CD4-positive, alpha-beta T cell (primary cell): ENCODE results near the gene GYS1. TPM values are rescaled to one million over a fixed set of nuclear protein-coding genes. Genes with fewer than 3 reads are reported as not detected.
"Not testable (repeated sequence)": the region's sequence is repeated elsewhere in the genome, so short reads cannot be mapped to it uniquely, and the experiment has no call there.

Experiments
- ATAC-seq: fragments of 200-7000 bp; cut with Tn5 transposase; one replicate; pipeline ENCODE4 v1.10.0; 2022; ENCODE audit warnings: mild to moderate bottlenecking; ENCODE audit not compliant: poor library complexity
- CTCF ChIA-PET: fragments of 350-600 bp; sonication (Branson Sonifier 250); formaldehyde crosslinking; loops from one replicate; lab custom pipeline; 2021; ENCODE audit warnings: antibody characterized with exemption, inconsistent platforms; lab: Charles Lee
- POLR2A ChIA-PET: fragments of 350-600 bp; sonication (Branson Sonifier 250); formaldehyde crosslinking; loops from one replicate; lab custom pipeline; 2021; ENCODE audit warnings: antibody characterized with exemption, inconsistent platforms; lab: Charles Lee
- DNase-seq, 14 experiments: peaks; one replicate each; pipeline ENCODE4 v3.0.0-alpha.2; 2013 to 2020; ENCODE audit warnings: mixed read lengths in 2 of 14
- H3K27ac ChIP-seq, 2 donors: one replicate each; pipeline versions ENCODE4 v1.5.1 to v1.7.0; 2013; ENCODE audit warnings: low read length in 2 of 2, low read depth in 1 of 2, mild to moderate bottlenecking in 1 of 2
- H3K27me3 ChIP-seq, 2 experiments: 1 replicate in 1 of 2; 2 replicates in 1 of 2; pipeline versions ENCODE4 v1.6.1 to v1.7.0; 2013; ENCODE audit warnings: low read length in 2 of 2, control low read depth in 1 of 2, mild to moderate bottlenecking in 1 of 2, moderate library complexity in 1 of 2; ENCODE audit not compliant: insufficient read depth in 2 of 2, control insufficient read depth in 1 of 2
- H3K36me3 ChIP-seq: one replicate; pipeline ENCODE4 v1.6.1; 2013; ENCODE audit warnings: low read length, control low read depth; ENCODE audit not compliant: insufficient read depth
- H3K4me1 ChIP-seq: one replicate; pipeline ENCODE4 v1.6.1; 2013; ENCODE audit warnings: low read length, control low read depth; ENCODE audit not compliant: insufficient read depth
- H3K4me3 ChIP-seq: one replicate; pipeline ENCODE4 v1.5.1; 2013; ENCODE audit warnings: mild to moderate bottlenecking, low read length, moderate library complexity
- H3K9me3 ChIP-seq, 2 experiments: 1 replicate in 1 of 2; 2 replicates in 1 of 2; pipeline versions ENCODE4 v1.6.1 to v1.7.0; 2013; ENCODE audit warnings: low read length in 2 of 2, mild to moderate bottlenecking in 2 of 2, control low read depth in 1 of 2, moderate library complexity in 1 of 2; ENCODE audit not compliant: control insufficient read depth in 1 of 2, insufficient read depth in 1 of 2
- H3K27ac Mint-ChIP-seq: one replicate; pipeline ENCODE4 v1.8.0; 2020; ENCODE audit warnings: mixed read lengths
- H3K27me3 Mint-ChIP-seq: one replicate; pipeline ENCODE4 v1.8.0; 2021; ENCODE audit warnings: mixed read lengths
- H3K36me3 Mint-ChIP-seq: one replicate; pipeline ENCODE4 v1.8.0; 2021; ENCODE audit warnings: low read depth, mixed read lengths
- H3K4me1 Mint-ChIP-seq: one replicate; pipeline ENCODE4 v1.8.0; 2021; ENCODE audit warnings: low read depth, mixed read lengths
- H3K4me3 Mint-ChIP-seq: one replicate; pipeline ENCODE4 v1.8.0; 2020; ENCODE audit warnings: mild to moderate bottlenecking, mixed read lengths
- H3K9me3 Mint-ChIP-seq: one replicate; pipeline ENCODE4 v1.8.0; 2020; ENCODE audit warnings: mixed read lengths
- intact Hi-C, 2 experiments: fragments of 100-400 bp; cut with DNase I in 1 of 2; cut with micrococcal nuclease in 1 of 2; formaldehyde crosslinking; loops; one replicate each; pipeline versions ENCODE4 v1.15.1 to v1.9.0; 2023 to 2025; cut with DNase I, micrococcal nuclease
- total RNA-seq, 174 experiments: library from RNA in 2 of 174; stranded (reverse) in 2 of 174; gene quantifications; one replicate each; pipeline ENCODE4 v1.2.3 and lab custom pipeline; 2021 to 2026

GYS1 gene
- total RNA-seq, 2 experiments from 2014 or later, result 13.2 to 14.1 TPM

DNA sequence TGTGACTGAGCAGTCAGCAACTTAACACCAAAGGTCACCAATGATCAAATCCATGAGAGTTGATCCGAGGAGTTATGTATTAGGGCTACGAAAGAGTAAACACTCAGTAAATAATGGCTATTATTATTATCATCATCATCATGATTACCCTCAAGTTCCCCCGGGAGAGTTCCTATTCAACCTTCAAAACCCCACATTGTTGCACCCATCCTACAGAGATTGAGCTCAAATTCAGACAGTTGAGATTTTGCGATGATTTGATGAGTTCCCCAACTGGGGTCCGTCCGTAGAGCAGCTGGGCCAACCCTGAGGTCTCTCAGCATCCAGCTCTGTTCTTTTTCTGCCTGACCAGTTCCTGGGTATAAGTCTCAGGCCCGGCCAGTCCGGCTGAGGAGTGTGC is 45.0 kb upstream of the GYS1 start:
- H3K4me3 Mint-ChIP-seq, H3K9me3 Mint-ChIP-seq, ATAC-seq, H3K36me3 Mint-ChIP-seq, H3K9me3 ChIP-seq, H3K36me3 ChIP-seq, intact Hi-C loops, H3K4me3 ChIP-seq, CTCF ChIA-PET, POLR2A ChIA-PET, H3K4me1 ChIP-seq, H3K27me3 Mint-ChIP-seq, H3K27ac ChIP-seq, DNase-seq, H3K4me1 Mint-ChIP-seq, H3K27me3 ChIP-seq, H3K27ac Mint-ChIP-seq: not testable (repeated sequence)

GRCh38 chr19:49036815-49037214 is 43.7 kb upstream of the GYS1 start, which contains the start of gene CGB1:
TSS of gene CGB1 (minus strand) at chr19:49036895. CDS start at chr19:49036711, 184 bp downstream.
- H3K4me3 ChIP-seq, H3K27me3 ChIP-seq, H3K36me3 ChIP-seq, H3K9me3 ChIP-seq, H3K36me3 Mint-ChIP-seq, H3K27me3 Mint-ChIP-seq, ATAC-seq, H3K27ac Mint-ChIP-seq, H3K4me1 ChIP-seq, H3K9me3 Mint-ChIP-seq, CTCF ChIA-PET, H3K4me1 Mint-ChIP-seq, intact Hi-C loops, H3K27ac ChIP-seq, POLR2A ChIA-PET, H3K4me3 Mint-ChIP-seq: not testable (repeated sequence)
- DNase-seq, result peak in 5 of 14 experiments; percentile 11 to 63 (median 46)

DNA sequence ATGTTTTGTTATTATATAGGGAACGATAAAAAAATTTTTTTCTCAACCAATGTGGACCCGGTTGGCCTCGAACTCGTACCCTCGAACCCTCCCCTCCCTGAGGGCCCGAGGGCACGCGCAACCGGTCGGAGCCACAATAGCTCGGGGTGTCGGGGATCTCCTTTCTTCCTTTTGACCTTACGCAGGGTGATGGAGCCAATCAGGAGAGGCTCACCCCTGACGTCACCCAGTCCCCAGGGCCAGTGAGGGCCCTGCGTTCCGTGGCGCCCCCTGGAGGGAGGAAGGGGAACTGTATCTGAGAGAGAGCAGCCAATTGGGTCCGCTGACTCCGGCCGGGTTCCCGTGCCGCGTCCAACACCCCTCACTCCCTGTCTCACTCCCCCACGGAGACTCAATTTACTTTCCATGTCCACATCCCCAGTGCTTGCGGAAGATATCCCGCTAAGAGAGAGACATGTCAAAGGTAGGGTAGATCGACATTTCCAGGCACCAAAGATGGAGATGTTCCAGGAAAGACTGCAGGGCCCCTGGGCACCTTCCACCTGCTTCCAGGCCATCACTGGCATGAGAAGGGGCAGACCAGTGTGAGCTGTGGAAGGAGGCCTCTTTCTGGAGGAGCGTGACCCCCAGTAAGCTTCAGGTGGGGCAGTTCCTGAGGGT is 38.7 kb upstream of the GYS1 start, which contains the start of gene CGB2:
TSS of gene CGB2 (plus strand) at position 249 of the 660 bp plus-strand sequence. CDS start at position 455, 206 bp downstream.
- H3K9me3 Mint-ChIP-seq, H3K4me1 Mint-ChIP-seq, H3K27ac ChIP-seq, intact Hi-C loops, H3K27me3 ChIP-seq, H3K9me3 ChIP-seq, H3K27me3 Mint-ChIP-seq, POLR2A ChIA-PET, H3K36me3 ChIP-seq, H3K4me1 ChIP-seq, H3K36me3 Mint-ChIP-seq, CTCF ChIA-PET, H3K4me3 ChIP-seq: not testable (repeated sequence)
- Mint-ChIP-seq H3K27ac (peak within 1 kb of the TSS; percentile 86), H3K4me3 (peak within 1 kb of the TSS; percentile 64)
- peak in 10 of 14 experiments; percentile 14 to 76 (median 42) for DNase-seq
- peak; percentile 80 for ATAC-seq

DNA sequence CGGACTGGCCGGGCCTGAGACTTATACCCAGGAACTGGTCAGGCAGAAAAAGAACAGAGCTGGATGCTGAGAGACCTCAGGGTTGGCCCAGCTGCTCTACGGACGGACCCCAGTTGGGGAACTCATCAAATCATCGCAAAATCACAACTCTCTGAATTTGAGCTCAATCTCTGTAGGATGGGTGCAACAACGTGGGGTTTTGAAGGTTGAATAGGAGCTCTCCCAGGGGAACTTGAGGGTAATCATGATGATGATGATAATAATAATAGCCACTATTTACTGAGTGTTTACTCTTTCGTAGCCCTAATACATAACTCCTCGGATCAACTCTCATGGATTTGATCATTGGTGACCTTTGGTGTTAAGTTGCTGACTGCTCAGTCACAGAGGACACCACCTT is 37.2 kb upstream of the GYS1 start:
- intact Hi-C loops, POLR2A ChIA-PET, H3K36me3 Mint-ChIP-seq: not testable (repeated sequence)

GRCh38 chr19:49029749-49030148 is 36.6 kb upstream of the GYS1 start:
- H3K27ac ChIP-seq, POLR2A ChIA-PET, DNase-seq, H3K27me3 ChIP-seq, ATAC-seq, H3K27ac Mint-ChIP-seq, H3K9me3 Mint-ChIP-seq, H3K36me3 ChIP-seq, CTCF ChIA-PET, H3K36me3 Mint-ChIP-seq, H3K9me3 ChIP-seq, intact Hi-C loops, H3K4me1 ChIP-seq, H3K27me3 Mint-ChIP-seq, H3K4me3 Mint-ChIP-seq, H3K4me1 Mint-ChIP-seq, H3K4me3 ChIP-seq: not testable (repeated sequence)

More for the DNA sequence above, 37.2 kb upstream of the GYS1 start:
- H3K27me3 Mint-ChIP-seq, H3K4me1 Mint-ChIP-seq, H3K27ac Mint-ChIP-seq, H3K9me3 Mint-ChIP-seq, H3K27me3 ChIP-seq, H3K9me3 ChIP-seq, CTCF ChIA-PET, H3K36me3 ChIP-seq, H3K4me1 ChIP-seq, DNase-seq, H3K4me3 ChIP-seq, H3K27ac ChIP-seq, H3K4me3 Mint-ChIP-seq, ATAC-seq: not testable (repeated sequence)

GRCh38 chr19:49028686-49029085 is 35.6 kb upstream of the GYS1 start:
- intact Hi-C loops, H3K4me1 ChIP-seq, H3K27me3 Mint-ChIP-seq, H3K36me3 Mint-ChIP-seq, H3K27ac ChIP-seq, H3K9me3 Mint-ChIP-seq, H3K36me3 ChIP-seq, DNase-seq, H3K27ac Mint-ChIP-seq, CTCF ChIA-PET, H3K4me1 Mint-ChIP-seq, ATAC-seq, H3K9me3 ChIP-seq, H3K4me3 Mint-ChIP-seq, H3K27me3 ChIP-seq, POLR2A ChIA-PET, H3K4me3 ChIP-seq: not testable (repeated sequence)

DNA sequence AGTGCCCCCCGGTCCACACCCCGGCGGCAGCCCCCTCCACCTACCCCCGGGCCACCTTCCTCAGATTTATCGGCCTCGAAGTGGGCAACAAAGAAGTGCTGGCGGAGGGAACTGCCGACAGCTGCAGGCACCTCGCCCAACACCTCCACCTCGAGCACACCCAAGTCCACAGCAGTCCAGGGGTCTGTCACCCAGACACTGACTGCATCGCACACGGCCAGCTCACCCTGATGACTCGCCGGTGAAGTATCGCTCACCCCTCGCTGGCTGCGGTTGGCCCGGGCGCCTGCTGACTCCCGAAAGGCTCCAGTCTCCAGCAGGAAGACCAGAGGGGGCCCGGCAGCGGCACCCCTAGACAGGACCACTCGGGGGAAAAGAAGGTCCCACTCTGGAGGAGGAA is 32.5 kb upstream of the GYS1 start:
- H3K4me3 Mint-ChIP-seq, H3K27me3 Mint-ChIP-seq, intact Hi-C loops, H3K4me3 ChIP-seq, POLR2A ChIA-PET, ATAC-seq, DNase-seq, H3K9me3 ChIP-seq, H3K36me3 Mint-ChIP-seq, H3K4me1 Mint-ChIP-seq, H3K9me3 Mint-ChIP-seq, H3K27me3 ChIP-seq, H3K36me3 ChIP-seq, H3K27ac Mint-ChIP-seq, CTCF ChIA-PET, H3K27ac ChIP-seq: not testable (repeated sequence)
- peaks cover 10% of the 10 kb centered on the region for H3K4me1 ChIP-seq
